ENCODE data around the gene STARD3NL. TPM values are rescaled to one million over a fixed set of nuclear protein-coding genes. Genes with fewer than 3 reads are reported as not detected.
"Not testable (repeated sequence)": the region's sequence is repeated elsewhere in the genome, so short reads cannot be mapped to it uniquely, and the experiment has no call there.

The STARD3NL gene
- total RNA-seq, 2 experiments from 2014 or later = 27.9 to 30.8 TPM

DNA sequence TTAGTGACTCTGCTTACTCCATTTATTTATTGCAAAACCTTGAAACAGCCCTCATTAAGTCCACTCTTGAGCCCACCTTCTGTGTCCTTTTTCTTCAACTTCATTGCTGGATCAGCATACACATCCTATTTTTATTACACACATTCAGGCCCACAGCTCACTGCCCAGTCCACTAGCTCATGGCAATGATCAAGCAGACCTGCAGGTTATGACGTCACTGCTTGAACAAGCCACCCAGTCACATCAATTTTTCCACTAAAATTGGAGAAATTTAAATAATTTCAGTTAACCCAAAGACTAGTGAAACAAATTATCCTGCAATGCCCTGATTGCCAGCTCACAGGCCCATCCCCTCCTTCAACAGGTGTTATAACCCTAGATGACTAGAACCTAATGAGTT is 16.0 kb upstream of the STARD3NL start:
- intact Hi-C loops (cut with DNase I, micrococcal nuclease) = no loop called here
- CTCF ChIA-PET = no interaction called here

GRCh38 chr7:38163671-38164070 is 14.4 kb upstream of the STARD3NL start:
- no peaks in the 10 kb centered on the region for H3K9me3 Mint-ChIP-seq (ENCODE audit: low read depth)
- POLR2A ChIA-PET = no interaction called here
- H3K27me3 Mint-ChIP-seq = peaks cover 1% of the 10 kb centered on the region
- no peaks in the 10 kb centered on the region for H3K36me3 Mint-ChIP-seq (ENCODE audit: low read depth)
- no peak overlapping the region for H3K4me3 Mint-ChIP-seq
- no peak overlapping the region for H3K27ac Mint-ChIP-seq
- ATAC-seq (no peak), DNase-seq (no peak)
- CTCF ChIA-PET = interaction anchor here (0.6 kb wide), 1 partner anchor 52 kb away, joined by 3 read pairs; no protein-coding TSS in a partner anchor
- intact Hi-C loops (cut with DNase I, micrococcal nuclease) = no loop called here
- peaks cover 4% of the 10 kb centered on the region for H3K4me1 Mint-ChIP-seq

More for the DNA sequence above, 16.0 kb upstream of the STARD3NL start:
- Mint-ChIP-seq H3K4me1 (no peaks in the 10 kb centered on the region), H3K9me3 (ENCODE audit: low read depth) (no peaks in the 10 kb centered on the region), H3K36me3 (ENCODE audit: low read depth) (no peaks in the 10 kb centered on the region), H3K4me3 (no peak overlapping the region), H3K27me3 (peaks cover 2% of the 10 kb centered on the region), H3K27ac (no peak overlapping the region)
- DNase-seq (no peak), ATAC-seq (no peak)
- POLR2A ChIA-PET = no interaction called here

DNA sequence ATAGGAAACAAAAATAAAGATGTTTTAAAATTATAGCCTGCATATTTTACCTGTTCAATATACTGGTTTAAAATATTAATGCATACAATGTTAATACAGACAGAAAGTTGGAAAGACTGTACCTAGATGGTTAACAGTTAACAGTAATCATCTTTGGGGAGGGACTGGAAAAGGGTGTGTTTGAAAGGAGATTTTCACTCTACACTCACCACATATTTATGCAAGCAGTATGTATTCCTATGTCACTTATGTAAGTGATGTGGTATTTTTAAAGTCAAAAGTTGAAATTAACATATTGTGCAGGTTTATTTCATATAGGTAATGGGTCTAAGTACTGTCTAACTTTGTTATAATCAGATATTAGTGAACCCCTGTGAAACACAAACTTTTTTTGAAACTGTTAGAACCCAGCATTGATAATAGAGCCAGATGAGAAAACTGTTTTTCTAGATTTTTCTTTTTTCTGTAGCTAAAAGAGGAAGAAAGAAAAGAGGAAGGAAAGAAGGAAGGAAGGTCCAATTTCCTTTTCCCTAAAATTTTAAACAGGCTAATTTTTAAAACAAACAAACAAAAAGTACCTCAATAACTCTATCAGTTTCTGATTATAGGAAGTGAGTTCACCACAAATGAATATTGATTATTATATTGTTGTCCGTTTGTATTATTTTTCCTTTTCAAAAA is 9.0 kb upstream of the STARD3NL start:
- no peak for DNase-seq
- Mint-ChIP-seq H3K9me3 (ENCODE audit: low read depth) (no peaks in the 10 kb centered on the region), H3K4me1 (peaks cover 21% of the 10 kb centered on the region), H3K27me3 (peaks cover 12% of the 10 kb centered on the region), H3K36me3 (ENCODE audit: low read depth) (no peaks in the 10 kb centered on the region), H3K4me3 (no peak overlapping the region), H3K27ac (no peak overlapping the region)
- ChIA-PET CTCF (interaction anchor here (0.8 to 2.1 kb wide), 2 partner anchors 33 to 47 kb away, joined by 3 to 5 read pairs; no protein-coding TSS in a partner anchor), POLR2A (no interaction called here)
- no peak for ATAC-seq
- intact Hi-C loops (cut with DNase I, micrococcal nuclease) = no loop called here

GRCh38 chr7:38169847-38170246 is 8.2 kb upstream of the STARD3NL start:
- CTCF ChIA-PET = interaction anchor here (0.8 to 1.3 kb wide), 2 partner anchors 17 to 32 kb away, joined by 3 read pairs; no protein-coding TSS in a partner anchor
- DNase-seq = peak; percentile 24
- H3K27ac Mint-ChIP-seq = no peak overlapping the region
- peaks cover 28% of the 10 kb centered on the region for H3K4me1 Mint-ChIP-seq
- H3K27me3 Mint-ChIP-seq = peaks cover 15% of the 10 kb centered on the region
- no peaks in the 10 kb centered on the region for H3K36me3 Mint-ChIP-seq (ENCODE audit: low read depth)
- no peaks in the 10 kb centered on the region for H3K9me3 Mint-ChIP-seq (ENCODE audit: low read depth)
- POLR2A ChIA-PET = interaction anchor here (0.6 kb wide), 1 partner anchor 839 kb away, joined by 3 read pairs; no protein-coding TSS in a partner anchor
- intact Hi-C loops (cut with DNase I, micrococcal nuclease) = loop anchor here in 1 of 2 experiments (10.0 kb wide), 3 partner anchors 725 to 1785 kb away; partner anchors contain the start of genes CDK13 and ELMO1
- ATAC-seq = no peak
- H3K4me3 Mint-ChIP-seq = no peak overlapping the region

DNA sequence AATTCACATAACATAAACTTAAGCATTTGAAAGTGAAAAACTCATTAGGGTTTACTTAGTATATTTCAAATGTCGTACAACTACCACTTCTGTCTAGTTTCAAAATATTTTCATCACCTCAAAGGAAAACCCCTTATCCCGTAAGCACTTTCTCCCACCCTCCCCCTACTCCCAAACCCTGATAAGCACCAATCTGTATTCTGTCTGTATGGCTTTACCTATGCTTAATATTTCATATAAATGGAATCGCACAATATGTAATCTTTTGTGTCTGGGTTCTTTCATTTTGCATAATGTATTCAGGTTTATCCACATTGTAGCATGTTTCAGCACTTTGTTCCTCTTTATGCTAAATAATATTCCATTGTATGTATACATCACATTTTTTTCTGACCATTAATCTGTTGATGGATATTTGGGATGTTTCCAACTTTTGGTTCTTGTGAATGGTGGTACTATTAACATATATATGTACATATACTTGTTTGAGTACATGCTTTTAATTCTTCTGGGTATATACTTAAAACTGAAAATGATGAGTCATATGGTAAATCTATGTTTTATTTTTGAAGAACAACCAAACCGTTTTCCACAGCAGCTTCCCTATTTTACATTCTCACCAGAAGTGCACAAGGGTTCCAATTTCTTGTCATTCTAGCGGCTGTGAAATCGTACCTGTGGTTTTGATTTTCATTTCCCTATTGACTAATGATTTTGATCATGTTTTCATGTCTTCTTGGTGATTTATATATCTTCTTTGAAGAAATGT is 6.2 kb upstream of the STARD3NL start:
- H3K27me3 Mint-ChIP-seq = peaks cover 19% of the 10 kb centered on the region

DNA sequence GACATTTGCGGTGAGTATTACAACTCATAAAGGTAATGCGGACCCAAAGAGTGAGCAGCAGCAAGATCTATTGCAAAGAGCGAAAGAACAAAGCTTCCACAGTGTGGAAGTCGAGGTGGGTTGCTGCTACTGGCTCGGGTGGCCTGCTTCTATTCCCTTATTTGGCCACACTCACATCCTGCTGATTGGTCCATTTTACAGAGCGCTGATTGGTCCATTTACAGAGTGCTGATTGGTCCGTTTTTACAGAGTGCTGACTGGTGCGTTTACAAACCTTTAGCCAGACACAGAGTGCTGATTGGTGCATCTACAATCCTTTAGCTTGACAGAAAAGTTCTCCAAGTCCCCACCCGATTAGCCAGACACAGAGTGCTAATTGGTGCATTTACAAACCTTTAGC is 2.5 kb upstream of the STARD3NL start:
- POLR2A ChIA-PET; H3K27ac Mint-ChIP-seq; H3K9me3 Mint-ChIP-seq (ENCODE audit: low read depth); DNase-seq; ATAC-seq; H3K36me3 Mint-ChIP-seq (ENCODE audit: low read depth); H3K4me3 Mint-ChIP-seq: not testable (repeated sequence)
- Mint-ChIP-seq H3K27me3 (peaks cover 12% of the 10 kb centered on the region), H3K4me1 (peaks cover 49% of the 10 kb centered on the region)
- intact Hi-C loops (cut with DNase I, micrococcal nuclease) = loop anchor here (5.0 to 10.0 kb wide), 6 partner anchors 42 to 1779 kb away; partner anchors contain the start of genes CDK13 (in 1 of the 2), ELMO1 (in 1 of the 2) and VPS41 (in 1 of the 2)
- CTCF ChIA-PET = interaction anchor here (0.7 kb wide), 1 partner anchor 161 kb away, joined by 3 read pairs; no protein-coding TSS in a partner anchor

More for the DNA sequence above, 6.2 kb upstream of the STARD3NL start:
- peak overlapping the region; percentile 9 for H3K4me3 Mint-ChIP-seq
- POLR2A ChIA-PET = no interaction called here
- H3K36me3 Mint-ChIP-seq (ENCODE audit: low read depth) = no peaks in the 10 kb centered on the region
- H3K4me1 Mint-ChIP-seq = peaks cover 28% of the 10 kb centered on the region
- DNase-seq = peak; percentile 16
- CTCF ChIA-PET = interaction anchor here (1.1 to 1.3 kb wide), 4 partner anchors 51 to 202 kb away, joined by 3 to 4 read pairs (median 3); no protein-coding TSS in a partner anchor
- intact Hi-C loops (cut with DNase I, micrococcal nuclease) = loop anchor here in 1 of 2 experiments (10.0 kb wide), 3 partner anchors 727 to 1783 kb away; partner anchors contain the start of genes CDK13 and ELMO1
- no peak overlapping the region for H3K27ac Mint-ChIP-seq
- ATAC-seq = peak; percentile 83
- H3K9me3 Mint-ChIP-seq (ENCODE audit: low read depth) = no peaks in the 10 kb centered on the region

DNA sequence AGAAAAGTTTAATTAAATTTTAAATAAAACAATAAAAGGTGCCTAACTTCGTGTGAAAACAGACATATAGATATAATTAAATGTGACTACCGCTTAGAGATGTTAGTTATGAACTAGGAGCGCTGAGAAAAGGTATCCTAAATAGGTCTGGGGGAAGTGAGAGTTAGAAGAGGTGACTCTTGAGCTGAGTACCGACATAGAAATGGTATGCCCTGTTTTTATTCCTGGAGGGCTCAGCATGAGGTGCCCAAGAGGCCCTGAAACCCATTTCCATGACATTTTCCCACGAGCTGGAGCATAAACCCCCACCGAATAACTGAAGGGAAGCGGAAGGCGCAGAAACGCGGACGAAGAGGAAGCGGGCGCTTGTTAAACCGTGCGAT is 433 bp upstream of the STARD3NL start:
- ATAC-seq = peak; percentile 3
- Mint-ChIP-seq H3K4me3 (peak overlapping the region; percentile 95), H3K36me3 (ENCODE audit: low read depth) (no peaks in the 10 kb centered on the region), H3K4me1 (peaks cover 38% of the 10 kb centered on the region), H3K27ac (peak overlapping the region; percentile 92), H3K9me3 (ENCODE audit: low read depth) (no peaks in the 10 kb centered on the region), H3K27me3 (peaks cover 10% of the 10 kb centered on the region)
- POLR2A ChIA-PET = interaction anchor here (0.6 to 0.8 kb wide), 2 partner anchors 39 to 771 kb away, joined by 3 to 7 read pairs; no protein-coding TSS in a partner anchor
- intact Hi-C loops (cut with DNase I, micrococcal nuclease) = loop anchor here (1.0 to 10.0 kb wide), 7 partner anchors 40 to 1777 kb away; partner anchors contain the start of genes CDK13 (in 1 of the 2), ELMO1 (in 1 of the 2) and VPS41 (in 1 of the 2)
- CTCF ChIA-PET = interaction anchor here (0.6 to 1.3 kb wide), 10 partner anchors 12 to 781 kb away, joined by 3 to 8 read pairs (median 4); no protein-coding TSS in a partner anchor
- no peak for DNase-seq

DNA sequence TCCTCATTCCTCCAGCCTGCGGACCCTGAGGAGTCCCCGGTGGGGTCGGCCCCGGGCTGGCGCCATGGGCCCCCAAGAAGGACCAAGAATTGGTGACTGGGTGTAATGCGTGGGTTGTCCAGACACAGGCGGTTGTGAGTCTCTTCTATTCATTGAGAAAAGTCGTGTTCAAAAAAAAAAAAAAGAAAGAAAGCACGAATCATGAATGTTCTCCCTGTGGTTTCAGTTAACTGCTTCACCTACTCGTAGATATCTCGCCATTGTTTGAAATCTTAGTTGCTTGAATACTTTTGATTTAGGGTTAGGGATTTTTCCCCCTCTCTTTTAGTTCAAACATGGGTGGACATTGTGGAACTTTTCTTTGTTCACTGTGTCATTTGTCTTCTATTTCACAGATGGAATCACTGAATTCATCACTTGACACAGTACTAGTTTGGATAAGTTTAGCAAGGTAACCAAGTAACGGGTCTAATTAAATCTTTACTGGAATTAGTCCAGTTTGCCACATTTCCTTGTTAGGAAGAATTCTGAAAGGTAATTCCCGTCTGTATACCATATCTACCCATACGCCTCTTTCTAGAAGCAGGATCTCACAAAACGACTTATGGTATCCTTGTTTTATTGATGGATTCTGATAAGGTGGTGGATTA is 775 bp downstream of the STARD3NL start:
- H3K4me3 Mint-ChIP-seq = peak overlapping the region; percentile 95
- peaks cover 9% of the 10 kb centered on the region for H3K27me3 Mint-ChIP-seq
- DNase-seq (no peak), ATAC-seq (peak; percentile 27)
- H3K9me3 Mint-ChIP-seq (ENCODE audit: low read depth) = no peaks in the 10 kb centered on the region
- ChIA-PET CTCF (interaction anchor here (0.5 to 1.0 kb wide), 2 partner anchors 13 to 1873 kb away, joined by 3 to 5 read pairs; no protein-coding TSS in a partner anchor), POLR2A (no interaction called here)
- peaks cover under 1% of the 10 kb centered on the region for H3K36me3 Mint-ChIP-seq (ENCODE audit: low read depth)
- peak overlapping the region; percentile 93 for H3K27ac Mint-ChIP-seq
- peaks cover 35% of the 10 kb centered on the region for H3K4me1 Mint-ChIP-seq
- intact Hi-C loops (cut with DNase I, micrococcal nuclease) = loop anchor here (1.0 to 10.0 kb wide), 7 partner anchors 38 to 1776 kb away; partner anchors contain the start of genes CDK13 (in 1 of the 2), ELMO1 (in 1 of the 2) and VPS41 (in 1 of the 2)

- CTCF ChIA-PET = interaction anchor here (1.2 to 3.8 kb wide), 4 partner anchors 37 to 191 kb away, joined by 5 to 17 read pairs (median 14); no protein-coding TSS in a partner anchor
- H3K4me1 Mint-ChIP-seq = peaks cover 27% of the 10 kb centered on the region
- POLR2A ChIA-PET = interaction anchor here (0.6 kb wide), 1 partner anchor 38 kb away, joined by 3 read pairs; no protein-coding TSS in a partner anchor
Measured at GRCh38 chr7:38179776-38180226, 1.8 kb downstream of the STARD3NL start.

DNA sequence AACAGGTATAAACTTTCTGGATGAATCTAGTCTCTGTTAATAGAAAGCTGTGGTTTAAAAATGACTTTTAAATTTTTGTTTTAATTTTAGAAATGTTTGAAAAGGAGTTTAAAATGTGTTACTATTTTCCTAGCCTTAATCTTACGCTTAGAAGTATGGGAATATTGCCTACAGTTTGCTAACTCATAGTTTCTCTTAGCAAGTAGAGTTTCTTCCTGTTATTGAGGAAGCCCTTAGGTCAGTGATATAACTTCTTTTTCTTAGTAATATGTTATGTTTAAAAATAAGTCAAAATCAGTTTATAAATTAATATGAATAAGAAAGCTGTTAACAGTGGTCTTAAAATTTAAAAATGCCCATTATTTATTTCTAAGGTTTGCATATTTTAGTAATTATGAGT is 3.1 kb downstream of the STARD3NL start:
- intact Hi-C loops (cut with DNase I, micrococcal nuclease) = no loop called here
- no peak overlapping the region for H3K4me3 Mint-ChIP-seq

More at GRCh38 chr7:38179776-38180226, 1.8 kb downstream of the STARD3NL start:
- Mint-ChIP-seq H3K4me3 (peak overlapping the region; percentile 95), H3K27me3 (peaks cover 5% of the 10 kb centered on the region), H3K27ac (peak overlapping the region; percentile 8), H3K36me3 (ENCODE audit: low read depth) (peaks cover 6% of the 10 kb centered on the region), H3K9me3 (ENCODE audit: low read depth) (peaks cover 2% of the 10 kb centered on the region)
- DNase-seq = no peak
- intact Hi-C loops (cut with DNase I, micrococcal nuclease) = loop anchor here (5.0 to 10.0 kb wide), 6 partner anchors 38 to 1775 kb away; partner anchors contain the start of genes CDK13 (in 1 of the 2), ELMO1 (in 1 of the 2) and VPS41 (in 1 of the 2)
- ATAC-seq = no peak

More for the DNA sequence above, 3.1 kb downstream of the STARD3NL start:
- ChIA-PET POLR2A (interaction anchor here (0.7 kb wide), 1 partner anchor 50 kb away, joined by 3 read pairs; no protein-coding TSS in a partner anchor), CTCF (interaction anchor here (1.7 to 3.8 kb wide), 4 partner anchors 35 to 189 kb away, joined by 4 to 17 read pairs (median 14); no protein-coding TSS in a partner anchor)
- Mint-ChIP-seq H3K9me3 (ENCODE audit: low read depth) (peaks cover 2% of the 10 kb centered on the region), H3K4me1 (peaks cover 31% of the 10 kb centered on the region), H3K36me3 (ENCODE audit: low read depth) (peaks cover 8% of the 10 kb centered on the region), H3K27me3 (no peaks in the 10 kb centered on the region), H3K27ac (no peak overlapping the region)
- ATAC-seq (no peak), DNase-seq (no peak)

Measured in activated CD4-positive, alpha-beta T cell treated with anti-CD3 and anti-CD28 coated beads for 36 hours (primary cell).